KMS-11 (cell line): ENCODE measurements around the gene THAP5.

ENCODE experiments used
- H2AFZ ChIP-seq: fragments of 200-600 bp; sonication (generic); 2 replicates; pipeline ENCODE4 v1.6.1; 2016; ENCODE audit warnings: antibody characterized with exemption, mixed run types, low read depth
- H3K27ac ChIP-seq: fragments of 200-600 bp; sonication (generic); 2 replicates; pipeline ENCODE4 v1.6.1; 2016; ENCODE audit warnings: mild to moderate bottlenecking, mixed run types
- H3K27me3 ChIP-seq: fragments of 200-600 bp; sonication (generic); 2 replicates; pipeline ENCODE4 v1.6.1; 2017; ENCODE audit warnings: mild to moderate bottlenecking, low read depth, mixed run types, moderate library complexity; ENCODE audit not compliant: insufficient read depth
- H3K36me3 ChIP-seq: fragments of 200-600 bp; sonication (generic); 2 replicates; pipeline ENCODE4 v1.6.1; 2017; ENCODE audit warnings: mild to moderate bottlenecking, mixed run types; ENCODE audit not compliant: insufficient read depth
- H3K4me1 ChIP-seq: fragments of 200-600 bp; sonication (generic); 2 replicates; pipeline ENCODE4 v1.6.1; 2016; ENCODE audit warnings: mild to moderate bottlenecking, low read depth, mixed run types; ENCODE audit not compliant: poor library complexity, severe bottlenecking
- H3K4me2 ChIP-seq: fragments of 200-600 bp; sonication (generic); 2 replicates; pipeline ENCODE4 v1.7.0; 2016; ENCODE audit warnings: mild to moderate bottlenecking, mixed run types
- H3K4me3 ChIP-seq: fragments of 200-600 bp; sonication (generic); IDR thresholded peaks from 2 replicates; pipeline ENCODE4 v1.6.1; 2017; ENCODE audit warnings: low read depth, low read length, mixed read lengths; ENCODE audit not compliant: insufficient read depth
- H3K79me2 ChIP-seq: fragments of 200-600 bp; sonication (generic); 2 replicates; pipeline ENCODE4 v1.6.1; 2016; ENCODE audit warnings: low read depth, mixed run types; ENCODE audit not compliant: insufficient read depth
- H3K9ac ChIP-seq: fragments of 200-600 bp; sonication (generic); 2 replicates; pipeline ENCODE4 v1.6.1; 2016; ENCODE audit warnings: mild to moderate bottlenecking, mixed run types
- H4K20me1 ChIP-seq: fragments of 200-600 bp; sonication (generic); 2 replicates; pipeline ENCODE4 v1.6.1; 2016; ENCODE audit warnings: mild to moderate bottlenecking, mixed run types; ENCODE audit not compliant: insufficient read depth
- TF ChIP-seq, protein P1 (sequence below): fragments of 200-600 bp; sonication (generic); conservative IDR thresholded peaks from 2 replicates; pipeline ENCODE4 v1.6.1; 2017; ENCODE audit warnings: low read depth, mild to moderate bottlenecking, antibody characterized with exemption, low read length, moderate library complexity, mixed read lengths

The THAP5 gene

DNA sequence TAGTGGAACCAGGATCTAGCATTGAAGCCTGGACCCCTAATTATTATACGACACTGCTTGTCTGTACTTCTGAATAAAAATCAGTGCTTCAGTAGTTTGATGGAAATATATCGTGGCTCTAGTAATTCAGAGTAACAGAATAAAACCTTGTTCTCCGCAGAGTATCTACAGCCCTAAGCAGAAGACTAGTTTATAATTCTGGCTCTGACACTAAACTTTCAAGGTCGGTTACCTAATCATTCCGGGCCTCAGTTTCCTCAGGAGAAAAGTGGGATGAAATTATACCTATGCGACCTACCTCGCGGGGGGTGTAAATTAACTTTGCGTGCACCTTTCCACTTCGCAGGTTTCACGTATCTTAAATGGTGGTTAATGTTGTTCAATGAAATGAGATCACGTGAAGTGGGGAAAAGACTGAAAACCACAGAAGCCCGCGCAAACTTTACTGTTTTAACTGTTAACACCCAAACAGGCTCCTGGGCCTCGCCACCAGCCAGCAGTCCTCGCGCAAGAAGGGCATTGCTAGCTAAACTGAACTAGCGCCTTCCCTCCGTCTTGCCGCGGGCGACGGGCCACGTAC is 615 bp downstream of the THAP5 start:
- Histone ChIP-seq H3K79me2 (peaks cover 75% of the 10 kb centered on the region), H3K36me3 (peaks cover 11% of the 10 kb centered on the region; the same call in 1 of the 2 replicates), H3K4me2 (peak overlapping the region; percentile 72), H3K4me1 (peaks cover 46% of the 10 kb centered on the region), H3K4me3 (no peak overlapping the region), H4K20me1 (no peaks in the 10 kb centered on the region), H3K27ac (peak overlapping the region; percentile 92), H3K27me3 (no peaks in the 10 kb centered on the region), H2AFZ (peak overlapping the region; percentile 73), H3K9ac (peak overlapping the region; percentile 91)
- TF ChIP-seq, protein P1, sequence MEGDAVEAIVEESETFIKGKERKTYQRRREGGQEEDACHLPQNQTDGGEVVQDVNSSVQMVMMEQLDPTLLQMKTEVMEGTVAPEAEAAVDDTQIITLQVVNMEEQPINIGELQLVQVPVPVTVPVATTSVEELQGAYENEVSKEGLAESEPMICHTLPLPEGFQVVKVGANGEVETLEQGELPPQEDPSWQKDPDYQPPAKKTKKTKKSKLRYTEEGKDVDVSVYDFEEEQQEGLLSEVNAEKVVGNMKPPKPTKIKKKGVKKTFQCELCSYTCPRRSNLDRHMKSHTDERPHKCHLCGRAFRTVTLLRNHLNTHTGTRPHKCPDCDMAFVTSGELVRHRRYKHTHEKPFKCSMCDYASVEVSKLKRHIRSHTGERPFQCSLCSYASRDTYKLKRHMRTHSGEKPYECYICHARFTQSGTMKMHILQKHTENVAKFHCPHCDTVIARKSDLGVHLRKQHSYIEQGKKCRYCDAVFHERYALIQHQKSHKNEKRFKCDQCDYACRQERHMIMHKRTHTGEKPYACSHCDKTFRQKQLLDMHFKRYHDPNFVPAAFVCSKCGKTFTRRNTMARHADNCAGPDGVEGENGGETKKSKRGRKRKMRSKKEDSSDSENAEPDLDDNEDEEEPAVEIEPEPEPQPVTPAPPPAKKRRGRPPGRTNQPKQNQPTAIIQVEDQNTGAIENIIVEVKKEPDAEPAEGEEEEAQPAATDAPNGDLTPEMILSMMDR, result no peak

- Histone ChIP-seq H3K79me2 (peaks cover 48% of the 10 kb centered on the region), H3K4me1 (peaks cover 37% of the 10 kb centered on the region), H3K9ac (no peak overlapping the region), H3K36me3 (no peaks in the 10 kb centered on the region; the same call in 1 of the 2 replicates), H4K20me1 (no peaks in the 10 kb centered on the region), H3K27ac (no peak overlapping the region), H3K4me2 (no peak overlapping the region), H2AFZ (no peak overlapping the region), H3K27me3 (no peaks in the 10 kb centered on the region), H3K4me3 (no peak overlapping the region)
- TF ChIP-seq, protein P1, result no peak
Observed at GRCh38 chr7:108565987-108566386, 3.5 kb downstream of the THAP5 start.

GRCh38 chr7:108561047-108561619 is 8.4 kb downstream of the THAP5 start:
- H3K36me3 ChIP-seq, result no peaks in the 10 kb centered on the region; the same call in 1 of the 2 replicates
- H3K27ac ChIP-seq, result no peak overlapping the region
- H3K4me1 ChIP-seq, result peaks cover 20% of the 10 kb centered on the region
- H4K20me1 ChIP-seq, result no peaks in the 10 kb centered on the region
- H3K4me2 ChIP-seq, result no peak overlapping the region
- TF ChIP-seq, protein P1, result no peak
- H3K9ac ChIP-seq, result no peak overlapping the region
- H3K27me3 ChIP-seq, result no peaks in the 10 kb centered on the region
- H3K79me2 ChIP-seq, result peaks cover 7% of the 10 kb centered on the region
- no peak overlapping the region for H2AFZ ChIP-seq
- no peak overlapping the region for H3K4me3 ChIP-seq

- H3K36me3 ChIP-seq, result no peaks in the 10 kb centered on the region
- H3K79me2 ChIP-seq, result no peaks in the 10 kb centered on the region
- no peak overlapping the region for H3K4me2 ChIP-seq
- no peak overlapping the region for H3K9ac ChIP-seq
- H3K4me3 ChIP-seq, result no peak overlapping the region
- TF ChIP-seq, protein P1, result no peak
- H3K4me1 ChIP-seq, result peaks cover 20% of the 10 kb centered on the region
- no peaks in the 10 kb centered on the region for H3K27me3 ChIP-seq
- no peaks in the 10 kb centered on the region for H4K20me1 ChIP-seq
- H2AFZ ChIP-seq, result no peak overlapping the region
- H3K27ac ChIP-seq, result no peak overlapping the region
Observed at GRCh38 chr7:108559253-108559652, 10.3 kb downstream of the THAP5 start.
